Right atrium auricular region (tissue), 2 donors: ENCODE measurements around the gene WAS. TPM values are rescaled to one million over a fixed set of nuclear protein-coding genes. Genes with fewer than 3 reads are reported as not detected.
A peak's percentile ranks its signal among the peaks of the same experiment; 100 is the strongest.
"Not testable (repeated sequence)": the region's sequence is repeated elsewhere in the genome, so short reads cannot be mapped to it uniquely, and the experiment has no call there.

Experiments
- DNase-seq: peaks from one replicate; pipeline ENCODE4 v3.0.0-alpha.2; 2019; ENCODE audit warnings: low spot score
- H3K27ac ChIP-seq, 2 donors: fragments of 200-600 bp; sonication (generic); 1 replicate in 1 of 2; 2 replicates in 1 of 2; pipeline ENCODE4 v1.5.1; 2016 to 2019
- H3K27me3 ChIP-seq, 2 donors: fragments of 200-600 bp; sonication (generic); one replicate each; pipeline versions ENCODE4 v1.5.1 to v1.6.0; 2017 to 2019
- H3K36me3 ChIP-seq: fragments of 200-600 bp; sonication (generic); one replicate; pipeline ENCODE4 v1.5.1; 2016
- H3K4me1 ChIP-seq, 2 donors: fragments of 200-600 bp; sonication (generic); one replicate each; pipeline versions ENCODE4 v1.5.1 to v1.6.0; 2017 to 2019
- H3K4me3 ChIP-seq, 2 donors: fragments of 200-600 bp; sonication (generic); 1 replicate in 1 of 2; 2 replicates in 1 of 2; pipeline ENCODE4 v1.5.1; 2017 to 2019; ENCODE audit warnings: mild to moderate bottlenecking in 1 of 2, moderate library complexity in 1 of 2
- H3K9me3 ChIP-seq, 2 donors: fragments of 200-600 bp; sonication (generic); one replicate each; pipeline ENCODE4 v1.5.1; 2019
- total RNA-seq, 2 donors: library from RNA; depleted of rRNA; stranded (reverse); fragments of >200 nt; gene quantifications; one replicate each; pipeline ENCODE4 v1.1.0, GENCODE V29; 2016
- TF ChIP-seq, protein P1 (sequence below), 2 donors: fragments of 200-600 bp; sonication (generic); IDR thresholded peaks; one replicate each; pipeline ENCODE4 v1.5.1; 2019; ENCODE audit warnings: antibody characterized with exemption in 2 of 2

The WAS gene
- total RNA-seq, 2 donors from 2014 or later: 3.0 to 4.5 TPM

DNA sequence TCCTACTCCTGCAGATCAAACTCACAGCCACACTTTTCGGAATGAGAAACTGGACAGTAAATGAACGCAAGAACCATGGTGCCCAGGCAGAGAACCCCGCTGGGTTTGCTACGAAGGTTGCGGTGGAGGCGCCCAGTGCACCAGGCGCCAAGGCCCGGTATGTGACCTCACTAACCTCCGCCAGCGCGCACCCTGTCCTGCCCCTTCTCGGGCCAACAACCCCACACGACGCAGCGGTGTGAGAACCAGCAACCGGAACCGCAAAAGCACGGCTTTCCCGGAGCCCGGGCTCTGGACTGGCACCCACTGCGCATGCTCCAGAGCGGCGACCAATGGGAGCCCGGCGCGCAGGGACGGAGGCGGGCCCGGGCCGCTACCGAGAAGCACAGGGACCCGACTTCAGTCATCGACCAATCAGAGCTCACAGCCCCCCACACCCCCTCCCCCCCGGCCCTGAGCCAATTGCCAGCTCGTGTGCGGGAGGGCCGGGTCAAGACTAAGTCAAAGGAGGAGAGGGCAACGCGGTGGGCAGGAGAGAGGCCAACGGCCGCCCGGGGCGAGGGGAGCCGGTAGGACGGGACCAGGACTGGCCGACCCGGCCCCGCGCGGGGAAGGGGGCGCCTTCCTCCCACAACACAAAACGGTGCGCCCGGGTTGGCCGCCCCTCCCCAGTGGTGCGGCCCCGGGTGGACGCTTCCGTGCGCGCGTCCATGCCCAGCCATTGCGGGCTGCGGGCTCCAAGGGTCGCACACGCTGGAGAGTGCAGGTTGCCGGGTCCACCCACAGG lies 7.3 kb upstream of the WAS start:
- no peaks in the 10 kb centered on the region for H3K36me3 ChIP-seq
- H3K4me1 ChIP-seq: peaks cover 0 to 7% of the 10 kb centered on the region in 2 donors
- H3K4me3 ChIP-seq: peak overlapping the region; percentile 54 to 75
- H3K9me3 ChIP-seq: no peaks in the 10 kb centered on the region
- peak; percentile 89 for DNase-seq
- peak overlapping the region; percentile 82 to 86 for H3K27ac ChIP-seq
- TF ChIP-seq, protein P1, sequence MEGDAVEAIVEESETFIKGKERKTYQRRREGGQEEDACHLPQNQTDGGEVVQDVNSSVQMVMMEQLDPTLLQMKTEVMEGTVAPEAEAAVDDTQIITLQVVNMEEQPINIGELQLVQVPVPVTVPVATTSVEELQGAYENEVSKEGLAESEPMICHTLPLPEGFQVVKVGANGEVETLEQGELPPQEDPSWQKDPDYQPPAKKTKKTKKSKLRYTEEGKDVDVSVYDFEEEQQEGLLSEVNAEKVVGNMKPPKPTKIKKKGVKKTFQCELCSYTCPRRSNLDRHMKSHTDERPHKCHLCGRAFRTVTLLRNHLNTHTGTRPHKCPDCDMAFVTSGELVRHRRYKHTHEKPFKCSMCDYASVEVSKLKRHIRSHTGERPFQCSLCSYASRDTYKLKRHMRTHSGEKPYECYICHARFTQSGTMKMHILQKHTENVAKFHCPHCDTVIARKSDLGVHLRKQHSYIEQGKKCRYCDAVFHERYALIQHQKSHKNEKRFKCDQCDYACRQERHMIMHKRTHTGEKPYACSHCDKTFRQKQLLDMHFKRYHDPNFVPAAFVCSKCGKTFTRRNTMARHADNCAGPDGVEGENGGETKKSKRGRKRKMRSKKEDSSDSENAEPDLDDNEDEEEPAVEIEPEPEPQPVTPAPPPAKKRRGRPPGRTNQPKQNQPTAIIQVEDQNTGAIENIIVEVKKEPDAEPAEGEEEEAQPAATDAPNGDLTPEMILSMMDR (IDR thresholded peaks at IDR 0.05): no peak
- no peaks in the 10 kb centered on the region for H3K27me3 ChIP-seq

DNA sequence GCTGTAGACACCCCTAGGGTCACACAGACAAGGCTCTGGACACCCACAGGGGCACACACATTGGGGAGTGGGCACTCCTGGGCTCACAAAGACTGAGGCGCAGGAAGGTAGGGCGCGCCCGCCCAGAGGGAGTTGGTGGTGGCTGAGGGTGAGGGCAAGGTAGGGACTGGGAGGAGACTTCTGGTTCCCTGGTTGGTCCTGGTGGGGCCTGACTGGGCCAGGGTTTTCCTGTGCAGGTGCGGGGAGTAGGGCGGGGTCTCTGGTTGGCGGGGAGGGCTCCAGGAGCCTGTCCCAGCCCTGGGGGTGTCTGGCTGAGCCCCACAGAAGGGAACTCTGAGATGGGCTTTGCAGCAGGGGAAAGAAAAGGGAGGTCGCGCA lies 6.7 kb upstream of the WAS start:
- Histone ChIP-seq H3K36me3 (no peaks in the 10 kb centered on the region), H3K4me1 (peaks cover 0 to 7% of the 10 kb centered on the region in 2 donors), H3K9me3 (no peaks in the 10 kb centered on the region), H3K4me3 (peak overlapping the region; percentile 54 to 75), H3K27ac (peak overlapping the region; percentile 82 to 86), H3K27me3 (no peaks in the 10 kb centered on the region)
- DNase-seq: no peak
- TF ChIP-seq, protein P1 (IDR thresholded peaks at IDR 0.05): no peak

DNA sequence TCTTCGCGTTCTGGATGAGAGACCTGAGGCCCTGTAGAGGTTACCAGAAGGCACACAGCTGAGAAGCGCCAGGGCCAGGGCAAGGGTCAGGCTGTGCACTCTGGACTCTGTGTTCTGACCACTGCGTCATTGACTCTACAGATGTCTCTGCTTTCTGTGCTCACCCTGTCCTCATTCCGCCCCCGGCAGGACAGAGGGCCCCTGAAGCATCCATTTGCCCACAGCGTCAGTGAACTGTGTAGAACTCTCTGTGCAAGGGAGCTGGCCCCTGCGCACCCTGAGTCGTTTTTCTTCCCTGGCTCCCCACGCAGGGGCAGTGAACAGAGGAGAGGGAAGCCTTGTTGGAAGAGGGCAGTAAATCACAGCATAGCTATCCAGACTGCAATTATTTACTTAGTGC lies 6.1 kb upstream of the WAS start:
- Histone ChIP-seq H3K4me1 (peaks cover 0 to 7% of the 10 kb centered on the region in 2 donors), H3K4me3 (no peak overlapping the region), H3K27ac (no peak overlapping the region), H3K36me3 (no peaks in the 10 kb centered on the region), H3K9me3 (no peaks in the 10 kb centered on the region), H3K27me3 (no peaks in the 10 kb centered on the region)
- DNase-seq: no peak
- TF ChIP-seq, protein P1 (IDR thresholded peaks at IDR 0.05): no peak

DNA sequence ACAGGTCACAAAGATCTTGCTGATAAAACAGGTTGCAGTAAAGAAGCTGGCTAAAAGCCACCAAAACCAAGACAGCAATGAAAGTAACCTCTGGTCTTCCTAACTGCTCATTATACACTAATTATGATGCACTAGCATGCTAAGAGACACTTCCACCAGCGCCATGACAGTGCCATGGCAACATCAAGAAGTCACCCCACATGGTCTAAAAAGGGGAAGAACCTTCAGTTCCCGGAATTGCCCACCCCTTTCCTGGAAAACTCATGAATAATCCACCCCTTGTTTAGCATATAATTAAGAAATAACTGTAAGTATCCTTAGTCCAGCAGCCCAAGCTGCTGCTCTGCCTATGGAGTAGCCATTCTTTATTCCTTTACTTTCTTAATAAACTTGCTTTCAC lies 3.1 kb upstream of the WAS start:
- DNase-seq, H3K27ac ChIP-seq: not testable (repeated sequence)

DNA sequence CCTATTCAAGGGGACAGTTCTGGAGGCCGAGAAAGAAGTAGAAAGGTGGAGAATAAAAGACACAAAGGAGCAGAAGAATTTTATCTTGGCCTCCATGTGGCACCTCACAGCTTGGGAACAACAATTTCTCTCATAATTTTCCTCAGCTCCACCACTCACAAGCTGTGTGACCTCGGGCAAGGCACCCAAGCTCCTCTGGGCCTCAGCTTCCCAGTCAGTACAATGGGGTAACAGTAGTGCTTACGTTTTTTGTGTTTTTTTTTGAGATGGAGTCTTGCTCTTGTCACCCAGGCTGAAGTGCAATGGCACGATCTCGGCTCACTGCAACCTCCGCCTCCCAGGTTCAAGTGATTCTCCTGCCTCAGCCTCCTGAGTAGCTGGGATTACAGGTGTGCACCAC lies 2.7 kb upstream of the WAS start:
- not testable (repeated sequence) for DNase-seq, H3K27ac ChIP-seq, H3K9me3 ChIP-seq, H3K27me3 ChIP-seq, H3K36me3 ChIP-seq, H3K4me1 ChIP-seq, H3K4me3 ChIP-seq

More for the DNA sequence above, 3.1 kb upstream of the WAS start:
- not testable (repeated sequence) for H3K4me1 ChIP-seq, H3K9me3 ChIP-seq, H3K27me3 ChIP-seq, H3K36me3 ChIP-seq, H3K4me3 ChIP-seq

DNA sequence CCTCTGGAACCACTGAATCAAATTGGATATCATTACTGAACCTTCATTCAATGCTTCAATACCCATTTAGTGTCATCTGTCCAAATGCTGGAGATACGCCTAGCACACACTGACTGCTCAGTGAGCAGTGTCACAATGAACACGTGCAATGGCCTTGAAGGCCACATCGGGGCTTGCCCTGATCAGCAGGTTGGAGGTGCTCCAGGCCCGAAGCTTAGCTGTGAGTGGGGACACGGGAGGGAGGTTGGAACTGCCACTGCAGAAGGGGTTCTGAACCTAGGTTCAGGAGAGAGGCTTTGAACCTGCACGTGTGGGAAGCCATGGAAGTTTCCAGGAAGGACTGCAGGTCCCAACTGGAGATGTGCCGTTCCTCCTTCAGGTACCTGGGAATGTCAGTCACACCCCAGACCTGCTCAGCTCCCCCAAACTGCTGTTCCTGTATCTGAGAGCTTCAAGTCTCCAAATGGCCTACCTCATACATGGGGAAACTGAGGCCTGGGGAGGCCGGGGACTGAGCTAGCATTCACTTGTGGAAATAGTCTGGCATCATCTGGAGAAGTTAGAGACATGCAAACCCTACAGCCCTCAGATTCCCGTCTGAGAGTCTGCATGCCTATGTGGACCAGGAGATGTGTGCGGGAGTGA lies 1.9 kb upstream of the WAS start:
- DNase-seq: no peak
- Histone ChIP-seq H3K36me3 (no peaks in the 10 kb centered on the region), H3K4me3 (no peak overlapping the region), H3K27me3 (no peaks in the 10 kb centered on the region), H3K9me3 (no peaks in the 10 kb centered on the region), H3K4me1 (no peaks in the 10 kb centered on the region), H3K27ac (no peak overlapping the region)
- TF ChIP-seq, protein P1 (IDR thresholded peaks at IDR 0.05): no peak

DNA sequence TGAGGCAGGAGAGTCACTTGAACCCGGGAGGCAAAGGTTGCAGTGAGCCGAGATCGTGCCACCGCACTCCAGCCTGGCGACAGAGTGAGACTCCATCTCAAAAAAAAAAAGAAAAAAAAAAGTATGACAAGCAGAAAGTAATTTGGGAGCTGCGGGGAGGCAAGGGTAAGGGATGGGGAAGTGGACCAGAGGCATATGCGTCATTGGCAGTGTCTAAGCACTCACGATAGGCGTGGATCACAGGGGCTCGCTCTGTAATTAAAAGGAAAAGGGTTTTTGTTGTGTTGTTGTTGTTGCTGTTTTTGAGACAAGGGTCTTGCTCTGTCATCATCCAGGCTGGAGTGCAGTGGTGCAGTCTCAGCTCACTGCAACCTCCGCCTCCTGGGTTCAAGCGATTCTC lies 804 bp upstream of the WAS start:
- not testable (repeated sequence) for H3K27me3 ChIP-seq, H3K4me1 ChIP-seq, H3K9me3 ChIP-seq, H3K36me3 ChIP-seq, H3K4me3 ChIP-seq, DNase-seq
- H3K27ac ChIP-seq: peak overlapping the region in 1 of 2 donors; percentile 5
